DLD1 (cell line): ENCODE data around the gene ARMH2.
"Not testable (repeated sequence)": the region's sequence is repeated elsewhere in the genome, so short reads cannot be mapped to it uniquely, and the experiment has no call there.

Experiments
- in situ Hi-C: cut with HindIII; loops from 2 replicates; pipeline ENCODE4 v1.10.0; 2017; ENCODE audit warnings: low sequenced_read_pairs

The ARMH2 gene

GRCh38 chr6:24765968-24766367, 32.7 kb downstream of the ARMH2 start:
- in situ Hi-C loops, result not testable (repeated sequence)

GRCh38 chr6:24764833-24765828, 33.6 kb downstream of the ARMH2 start:
- in situ Hi-C loops, result not testable (repeated sequence)

- in situ Hi-C loops, result no loop called here
Measured at GRCh38 chr6:24763578-24763977, 35.1 kb downstream of the ARMH2 start.

GRCh38 chr6:24761851-24762250, 36.9 kb downstream of the ARMH2 start:
- in situ Hi-C loops, result no loop called here

GRCh38 chr6:24761193-24761835, 37.4 kb downstream of the ARMH2 start:
- in situ Hi-C loops, result no loop called here

- in situ Hi-C loops, result no loop called here
Measured at GRCh38 chr6:24760210-24760609, 38.5 kb downstream of the ARMH2 start.

- in situ Hi-C loops, result no loop called here
Measured at GRCh38 chr6:24759718-24760117, 39.0 kb downstream of the ARMH2 start.

- in situ Hi-C loops, result no loop called here
Measured at GRCh38 chr6:24757611-24758010, 41.1 kb downstream of the ARMH2 start.

- in situ Hi-C loops, result no loop called here
Measured at GRCh38 chr6:24755279-24755678, 43.4 kb downstream of the ARMH2 start.

GRCh38 chr6:24754378-24754777, 44.3 kb downstream of the ARMH2 start:
- in situ Hi-C loops, result not testable (repeated sequence)

GRCh38 chr6:24753545-24753944, 45.2 kb downstream of the ARMH2 start:
- in situ Hi-C loops, result no loop called here

- in situ Hi-C loops, result no loop called here
Measured at GRCh38 chr6:24752917-24753492, 45.7 kb downstream of the ARMH2 start.

- in situ Hi-C loops, result no loop called here
Measured at GRCh38 chr6:24752503-24752902, 46.2 kb downstream of the ARMH2 start.

- in situ Hi-C loops, result not testable (repeated sequence)
Measured at GRCh38 chr6:24750878-24751277, 47.8 kb downstream of the ARMH2 start.

GRCh38 chr6:24749297-24749696, 49.4 kb downstream of the ARMH2 start:
- in situ Hi-C loops, result no loop called here
